T1000 (cell line): ENCODE measurements around the gene C2orf49.

ENCODE experiments used
- DNase-seq: peaks from one replicate; lab custom pipeline; 2025; ENCODE audit warnings: mixed read lengths; lab: John Stamatoyannopoulos, UW

C2orf49 gene

DNA sequence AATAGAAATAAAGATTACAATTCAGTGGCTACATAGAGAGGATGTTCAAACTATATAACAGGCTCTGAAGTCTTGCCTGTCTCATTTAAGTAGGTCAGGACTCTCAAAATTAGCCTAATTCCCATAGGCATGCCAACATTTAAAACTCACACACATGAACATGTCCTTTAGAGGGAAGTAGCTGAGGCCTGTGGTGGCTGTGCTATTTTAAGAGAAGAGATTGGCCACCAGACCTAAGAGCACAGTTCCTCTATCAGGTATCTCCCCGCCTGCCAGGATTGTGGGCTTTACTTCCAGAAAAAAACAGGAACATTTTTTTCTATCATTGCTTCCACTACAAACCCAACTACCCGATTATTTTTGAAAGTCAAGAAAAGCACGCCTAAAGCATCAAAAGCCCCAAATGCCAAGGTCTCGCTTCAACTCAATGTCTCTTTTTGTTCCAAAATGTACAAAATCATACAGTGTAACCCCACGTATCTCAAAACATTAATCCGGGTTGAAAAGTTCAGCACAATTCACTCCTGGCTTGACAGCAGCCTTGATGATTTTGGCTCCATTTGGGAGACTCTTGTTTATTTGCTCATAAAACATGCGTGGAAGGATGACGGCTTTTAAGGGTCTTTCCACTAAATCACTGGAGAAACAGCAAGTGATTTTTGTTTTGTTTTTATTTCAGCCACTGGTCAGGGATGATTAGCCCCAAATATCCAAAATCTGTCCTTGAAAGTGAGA lies 46.3 kb downstream of the C2orf49 start:
- no peak for DNase-seq

- DNase-seq: no peak
These were observed 46.9 kb downstream of the C2orf49 start for GRCh38 chr2:105384216-105384615.

- no peak for DNase-seq
These were observed 47.5 kb downstream of the C2orf49 start for GRCh38 chr2:105384861-105385260.

- DNase-seq: no peak
These were observed 48.6 kb downstream of the C2orf49 start for GRCh38 chr2:105385731-105386540.

GRCh38 chr2:105387225-105387624 lies 49.9 kb downstream of the C2orf49 start:
- no peak for DNase-seq

DNA sequence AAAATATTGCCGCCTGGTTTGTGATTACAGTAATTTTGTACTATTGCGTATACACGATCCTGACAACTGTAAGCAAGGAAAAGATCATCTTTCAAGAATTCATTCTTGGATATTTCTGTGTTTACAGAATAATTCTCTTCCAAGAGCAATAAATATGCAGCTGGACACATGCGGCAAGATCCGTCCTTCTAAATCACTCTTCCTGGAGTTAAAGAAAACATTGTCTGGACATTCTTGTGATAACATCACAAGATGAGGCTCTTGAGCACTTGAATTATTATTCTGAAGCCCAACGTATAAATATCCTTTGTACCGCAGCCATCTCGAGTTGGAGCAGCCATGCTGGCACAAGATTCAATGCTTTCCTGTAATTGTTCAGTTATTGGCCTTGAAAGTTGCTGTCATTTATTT lies 51.6 kb downstream of the C2orf49 start:
- no peak for DNase-seq

DNA sequence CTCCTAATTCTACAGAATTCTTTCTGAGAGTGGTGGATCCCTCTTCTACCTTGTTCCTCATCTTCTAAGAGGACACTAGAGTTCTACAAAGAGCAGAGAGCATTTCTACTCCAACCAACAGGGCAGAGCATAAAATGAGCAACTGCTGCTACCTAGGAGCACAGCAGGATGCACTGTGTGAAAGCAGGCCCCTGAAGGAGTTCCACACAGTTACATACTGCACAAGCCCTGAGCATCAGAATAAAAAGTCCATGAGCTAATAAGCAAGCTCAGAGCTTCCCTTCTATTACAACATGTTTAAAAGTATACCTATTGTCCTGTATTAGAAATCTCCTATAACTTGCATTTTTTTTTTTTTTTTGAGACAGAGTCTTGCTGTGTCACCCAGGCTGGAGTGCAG lies 53.1 kb downstream of the C2orf49 start:
- DNase-seq: no peak

DNA sequence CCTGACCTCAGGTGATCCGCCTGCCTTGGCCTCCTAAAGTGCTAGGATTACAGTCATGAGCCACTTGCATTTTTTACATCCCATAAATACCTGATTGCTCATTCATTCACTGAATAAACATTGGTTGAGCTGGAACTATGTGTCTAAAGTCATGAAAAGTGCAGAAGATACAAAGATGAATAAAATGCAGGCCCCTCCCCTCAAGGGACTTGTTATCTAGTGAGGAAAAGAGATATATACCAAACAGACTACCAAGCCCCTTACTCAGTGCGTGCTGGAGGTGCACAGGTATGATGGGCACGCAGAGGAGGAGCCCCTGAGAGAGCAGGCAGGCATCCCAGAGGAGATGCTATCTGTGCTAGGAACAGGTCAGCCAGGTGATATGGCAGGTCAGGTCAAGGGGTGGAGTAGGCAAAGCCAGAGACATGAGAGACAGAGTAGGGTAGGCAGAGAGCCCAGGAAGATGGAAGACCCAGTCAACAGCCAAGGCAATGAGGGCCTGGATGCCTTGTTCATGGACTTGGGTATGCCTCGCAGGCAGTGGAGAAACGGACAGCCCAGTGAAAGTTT lies 53.8 kb downstream of the C2orf49 start:
- DNase-seq: no peak

- no peak for DNase-seq
These were observed 54.7 kb downstream of the C2orf49 start for GRCh38 chr2:105391763-105392662.

- DNase-seq: no peak
These were observed 56.2 kb downstream of the C2orf49 start for GRCh38 chr2:105393373-105394055.

- no peak for DNase-seq
These were observed 57.7 kb downstream of the C2orf49 start for GRCh38 chr2:105394951-105395611.

- DNase-seq: no peak
These were observed 58.4 kb downstream of the C2orf49 start for GRCh38 chr2:105395691-105396090.

GRCh38 chr2:105396254-105397024 lies 59.1 kb downstream of the C2orf49 start:
- peak; percentile 87 for DNase-seq

- DNase-seq: no peak
These were observed 59.8 kb downstream of the C2orf49 start for GRCh38 chr2:105397025-105397722.

DNA sequence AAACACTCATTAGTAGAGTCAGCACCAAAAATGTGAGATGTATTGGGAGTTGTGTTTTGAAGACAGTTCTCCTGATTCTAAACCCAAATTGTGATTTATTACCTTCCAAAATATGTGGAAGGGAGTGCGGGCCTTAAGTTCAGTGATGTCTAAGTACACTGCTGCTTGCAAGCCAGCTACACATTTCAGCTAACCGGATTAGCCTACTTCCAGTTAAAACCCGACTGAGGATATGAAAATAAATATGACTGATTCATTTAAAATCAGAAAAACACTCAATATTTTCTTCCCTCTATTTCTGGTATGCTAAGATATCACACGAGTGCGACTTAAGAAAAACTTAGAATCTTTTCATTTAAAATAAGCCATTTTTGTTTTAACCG lies 60.6 kb downstream of the C2orf49 start:
- no peak for DNase-seq

- DNase-seq: peak; percentile 24
These were observed 61.2 kb downstream of the C2orf49 start, which contains the start of gene FHL2 for GRCh38 chr2:105398336-105399206. TSS of gene FHL2 (minus strand) at chr2:105399051. CDS start at chr2:105386516, 12,535 bp downstream.
